ENCODE measurements around the gene BRINP1. TPM values are rescaled to one million over a fixed set of nuclear protein-coding genes. Genes with fewer than 3 reads are reported as not detected.

The BRINP1 gene
- total RNA-seq, 4 donors from 2014 or later, result 0.27 TPM; not detected in 3

- no peak for DNase-seq
- H3K4me1 ChIP-seq, result no peaks in the 10 kb centered on the region
- intact Hi-C loops (cut with DNase I; ENCODE audit: low total_unique reads), result no loop called here
- no peak overlapping the region for H3K27ac ChIP-seq
- TF ChIP-seq CTCF (IDR thresholded peaks at IDR 0.05) (no peak), POLR2A (IDR thresholded peaks at IDR 0.05) (no peak), POLR2AphosphoS5 (IDR thresholded peaks at IDR 0.05) (no peak), EP300 (IDR thresholded peaks at IDR 0.05; ENCODE audit: low read depth) (no peak)
- in situ Hi-C loops (cut with MboI; ENCODE audit: low pct_ligation_motif_present in 1 of 4, low pct_unique_long_range_greater_than_20kb in 1 of 4, low sequenced_read_pairs in 3 of 4), result no loop called here
- 59 to 80% methylated on average over 2 of the region's 2 CpGs for WGBS, 2 donors (ENCODE audit: low coverage in 1 of 2)
- H3K4me3 ChIP-seq, result no peak overlapping the region
- no peaks in the 10 kb centered on the region for H3K27me3 ChIP-seq
- H3K9me3 ChIP-seq, result no peaks in the 10 kb centered on the region
- no peaks in the 10 kb centered on the region for H3K36me3 ChIP-seq
Measured at GRCh38 chr9:119224431-119224830, 144.8 kb downstream of the BRINP1 start.

GRCh38 chr9:119221276-119221675 lies 148.0 kb downstream of the BRINP1 start:
- 38 to 71% methylated on average over 1 to 4 of the region's 4 CpGs for WGBS, 2 donors (ENCODE audit: low coverage in 1 of 2)
- no peaks in the 10 kb centered on the region for H3K9me3 ChIP-seq
- peaks cover 0 to 7% (median 0%) of the 10 kb centered on the region in 4 donors for H3K4me1 ChIP-seq
- no peak overlapping the region for H3K27ac ChIP-seq
- H3K4me3 ChIP-seq, result no peak overlapping the region
- no peaks in the 10 kb centered on the region for H3K27me3 ChIP-seq
- DNase-seq, result no peak
- in situ Hi-C loops (cut with MboI; ENCODE audit: low pct_ligation_motif_present in 1 of 4, low pct_unique_long_range_greater_than_20kb in 1 of 4, low sequenced_read_pairs in 3 of 4), result no loop called here
- TF ChIP-seq EP300 (IDR thresholded peaks at IDR 0.05; ENCODE audit: low read depth), result no peak
- TF ChIP-seq POLR2A (IDR thresholded peaks at IDR 0.05), result no peak
- no peak for TF ChIP-seq POLR2AphosphoS5 (IDR thresholded peaks at IDR 0.05)
- TF ChIP-seq CTCF (IDR thresholded peaks at IDR 0.05), result no peak
- intact Hi-C loops (cut with DNase I; ENCODE audit: low total_unique reads), result no loop called here
- H3K36me3 ChIP-seq, result no peaks in the 10 kb centered on the region

- Histone ChIP-seq H3K36me3 (no peaks in the 10 kb centered on the region), H3K4me1 (peaks cover 0 to 7% (median 0%) of the 10 kb centered on the region in 4 donors), H3K27ac (no peak overlapping the region), H3K27me3 (no peaks in the 10 kb centered on the region), H3K4me3 (no peak overlapping the region), H3K9me3 (no peaks in the 10 kb centered on the region)
- intact Hi-C loops (cut with DNase I; ENCODE audit: low total_unique reads), result no loop called here
- in situ Hi-C loops (cut with MboI; ENCODE audit: low pct_ligation_motif_present in 1 of 4, low pct_unique_long_range_greater_than_20kb in 1 of 4, low sequenced_read_pairs in 3 of 4), result no loop called here
- DNase-seq, result no peak
- WGBS, 2 donors (ENCODE audit: low coverage in 1 of 2), result 0 to 48% methylated on average over 1 to 7 of the region's 7 CpGs
- no peak for TF ChIP-seq POLR2A (IDR thresholded peaks at IDR 0.05)
- peak in 1 of 3 donors; percentile 13 for TF ChIP-seq POLR2AphosphoS5 (IDR thresholded peaks at IDR 0.05)
Measured at GRCh38 chr9:119218293-119218692, 150.9 kb downstream of the BRINP1 start.

GRCh38 chr9:119216651-119217331 lies 152.4 kb downstream of the BRINP1 start:
- intact Hi-C loops (cut with DNase I; ENCODE audit: low total_unique reads) (no loop called here), in situ Hi-C loops (cut with MboI; ENCODE audit: low pct_ligation_motif_present in 1 of 4, low pct_unique_long_range_greater_than_20kb in 1 of 4, low sequenced_read_pairs in 3 of 4) (no loop called here)
- Histone ChIP-seq H3K9me3 (no peaks in the 10 kb centered on the region), H3K4me3 (no peak overlapping the region), H3K27me3 (no peaks in the 10 kb centered on the region), H3K27ac (no peak overlapping the region), H3K36me3 (no peaks in the 10 kb centered on the region), H3K4me1 (peaks cover 0 to 7% (median 0%) of the 10 kb centered on the region in 4 donors)
- peak; percentile 13 for DNase-seq
- TF ChIP-seq EP300 (IDR thresholded peaks at IDR 0.05; ENCODE audit: low read depth) (no peak), POLR2AphosphoS5 (IDR thresholded peaks at IDR 0.05) (peak in 1 of 3 donors; percentile 7)
- 41 to 63% methylated on average over 1 to 8 of the region's 8 CpGs for WGBS, 2 donors (ENCODE audit: low coverage in 1 of 2)

- WGBS, 2 donors (ENCODE audit: low coverage in 1 of 2), result 85% methylated on average over 2 of the region's 2 CpGs
- TF ChIP-seq CTCF (IDR thresholded peaks at IDR 0.05), result no peak
- TF ChIP-seq POLR2AphosphoS5 (IDR thresholded peaks at IDR 0.05), result no peak
- no peak for TF ChIP-seq POLR2A (IDR thresholded peaks at IDR 0.05)
- intact Hi-C loops (cut with DNase I; ENCODE audit: low total_unique reads), result no loop called here
- Histone ChIP-seq H3K4me1 (peaks cover 0 to 7% (median 0%) of the 10 kb centered on the region in 4 donors), H3K27me3 (no peaks in the 10 kb centered on the region), H3K36me3 (no peaks in the 10 kb centered on the region), H3K27ac (no peak overlapping the region), H3K4me3 (no peak overlapping the region), H3K9me3 (no peaks in the 10 kb centered on the region)
- in situ Hi-C loops (cut with MboI; ENCODE audit: low pct_ligation_motif_present in 1 of 4, low pct_unique_long_range_greater_than_20kb in 1 of 4, low sequenced_read_pairs in 3 of 4), result no loop called here
- DNase-seq, result no peak
Measured at GRCh38 chr9:119215651-119216050, 153.6 kb downstream of the BRINP1 start.
